Adrenal gland (tissue), 12 donors: Measurements from ENCODE around the gene FOXJ3. TPM values are rescaled to one million over a fixed set of nuclear protein-coding genes. Genes with fewer than 3 reads are reported as not detected.

ENCODE experiments used
- DNase-seq, 7 donors: peaks; one replicate each; pipeline ENCODE4 v3.0.0-alpha.2; 2019 to 2020
- H3K27ac ChIP-seq, 5 donors: fragments of 200-600 bp; sonication (generic) in 4 of 5; 1 replicate in 3 of 5; 2 replicates in 2 of 5; pipeline versions ENCODE4 v1.5.1 to v1.8.0; 2016 to 2020; ENCODE audit warnings: mild to moderate bottlenecking in 1 of 5
- H3K27me3 ChIP-seq: fragments of 200-600 bp; 2 replicates; pipeline ENCODE4 v1.8.0; 2021
- H3K36me3 ChIP-seq, 2 donors: fragments of 200-600 bp; replicated peaks in 1 of 2; 1 replicate in 1 of 2; 2 replicates in 1 of 2; pipeline versions ENCODE4 v1.5.1 to v1.8.0; 2018 to 2022
- H3K4me1 ChIP-seq, 2 donors: fragments of 200-600 bp; replicated peaks in 1 of 2; 1 replicate in 1 of 2; 2 replicates in 1 of 2; pipeline versions ENCODE4 v1.5.1 to v1.8.0; 2018 to 2021
- H3K4me3 ChIP-seq, 4 donors: fragments of 200-600 bp; sonication (generic) in 3 of 4; one replicate each; pipeline ENCODE4 v1.5.1; 2016 to 2018
- H3K9me3 ChIP-seq, 3 donors: fragments of 200-600 bp; sonication (generic) in 1 of 3; replicated peaks in 1 of 3; 1 replicate in 2 of 3; 2 replicates in 1 of 3; pipeline versions ENCODE4 v1.5.1 to v1.8.0; 2016 to 2021
- POLR2A ChIP-seq, 2 donors: fragments of 450-650 bp; IDR thresholded peaks; one replicate each; pipeline ENCODE4 v1.6.1; 2017; ENCODE audit warnings: antibody characterized with exemption in 2 of 2, mild to moderate bottlenecking in 2 of 2, moderate library complexity in 1 of 2
- whole genome bisulfite sequencing, 4 donors: extraction: QIAGEN DNeasy Blood & Tissue Kit in 2 of 4; methylation state at CpG; one replicate each; pipeline versions ENCODE4 v1.1.5 to v1.1.7; 2013 to 2017; 5-methylcytosine and 5-hydroxymethylcytosine counted together
- intact Hi-C, 2 donors: fragments of 100-400 bp; cut with DNase I; formaldehyde crosslinking; loops; one replicate each; pipeline versions ENCODE4 v1.14.1 to v1.15.0; 2022 to 2023
- polyA plus RNA-seq, 3 donors: library from polyadenylated mRNA; stranded (reverse); fragments of 200-250 nt in 2 of 3; fragments of 350-450 nt in 1 of 3; fragmentation: Illumina TruSeq in 1 of 3; extraction: RNeasy Lipid Tissue Mini Kit (QIAGEN cat#74804) in 1 of 3; gene quantifications; one replicate each; pipeline ENCODE4 v1.2.3, GENCODE V29; 2013 to 2014
- total RNA-seq, 9 donors: library from RNA; depleted of rRNA in 4 of 9; stranded (reverse); fragments of >200 nt in 4 of 9; fragments of 120-200 nt in 1 of 9; fragmentation: NEBNext Ultra II Directional in 1 of 9; extraction: Animal tissue kit (Norgen Biotek cat#: 25700) in 1 of 9; gene quantifications; one replicate each; pipeline versions ENCODE4 v1.1.0 to v1.2.4, GENCODE V29; 2013 to 2023
- TF ChIP-seq, protein P1 (sequence below), 6 experiments: fragments of 450-650 bp in 4 of 6; fragments of 200-600 bp in 2 of 6; sonication (generic) in 1 of 6; IDR thresholded peaks; 1 replicate in 5 of 6; 2 replicates in 1 of 6; pipeline versions ENCODE4 v1.5.1 to v1.8.0; 2016 to 2021; ENCODE audit warnings: antibody characterized with exemption in 6 of 6, mild to moderate bottlenecking in 2 of 6, moderate library complexity in 1 of 6
- donor health status: healthy with polysubstance abuse.
- donor health status: Bipolar disorder and iron deficiency.
- donor health status: DM: yes; HTN: yes; CAD: no.
- donor health status: DM: no; HTN: no; CAD: no.
- donor health status: DM: no; HTN: no; CAD: no.
- donor health status: DM: yes; HTN: yes; CAD: no.

The FOXJ3 gene
- total and polyA plus RNA-seq, 12 donors: 8.4 to 58.5 (median 33.4) TPM

GRCh38 chr1:42173155-42173933 lies 161.7 kb downstream of the FOXJ3 start:
- no peaks in the 10 kb centered on the region for H3K36me3 ChIP-seq
- H3K4me3 ChIP-seq: no peak overlapping the region
- intact Hi-C loops: loop anchor here (10.0 kb wide), 2 partner anchors 161 to 291 kb away; partner anchors contain the start of genes CCDC30 (in 1 of the 2) and FOXJ3 (in 1 of the 2)
- H3K27me3 ChIP-seq: no peaks in the 10 kb centered on the region
- no peak for TF ChIP-seq POLR2A (IDR thresholded peaks at IDR 0.05)
- TF ChIP-seq, protein P1, sequence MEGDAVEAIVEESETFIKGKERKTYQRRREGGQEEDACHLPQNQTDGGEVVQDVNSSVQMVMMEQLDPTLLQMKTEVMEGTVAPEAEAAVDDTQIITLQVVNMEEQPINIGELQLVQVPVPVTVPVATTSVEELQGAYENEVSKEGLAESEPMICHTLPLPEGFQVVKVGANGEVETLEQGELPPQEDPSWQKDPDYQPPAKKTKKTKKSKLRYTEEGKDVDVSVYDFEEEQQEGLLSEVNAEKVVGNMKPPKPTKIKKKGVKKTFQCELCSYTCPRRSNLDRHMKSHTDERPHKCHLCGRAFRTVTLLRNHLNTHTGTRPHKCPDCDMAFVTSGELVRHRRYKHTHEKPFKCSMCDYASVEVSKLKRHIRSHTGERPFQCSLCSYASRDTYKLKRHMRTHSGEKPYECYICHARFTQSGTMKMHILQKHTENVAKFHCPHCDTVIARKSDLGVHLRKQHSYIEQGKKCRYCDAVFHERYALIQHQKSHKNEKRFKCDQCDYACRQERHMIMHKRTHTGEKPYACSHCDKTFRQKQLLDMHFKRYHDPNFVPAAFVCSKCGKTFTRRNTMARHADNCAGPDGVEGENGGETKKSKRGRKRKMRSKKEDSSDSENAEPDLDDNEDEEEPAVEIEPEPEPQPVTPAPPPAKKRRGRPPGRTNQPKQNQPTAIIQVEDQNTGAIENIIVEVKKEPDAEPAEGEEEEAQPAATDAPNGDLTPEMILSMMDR (IDR thresholded peaks at IDR 0.05): peak; percentile 83 to 96 (median 92)
- WGBS, 4 donors: 43 to 54% (median 45%) methylated on average over 8 to 9 of the region's 9 CpGs
- peaks cover 21 to 41% of the 10 kb centered on the region in 2 donors for H3K4me1 ChIP-seq
- peak; percentile 53 to 82 (median 66) for DNase-seq
- peak overlapping the region; percentile 3 to 79 (median 67) for H3K27ac ChIP-seq
- H3K9me3 ChIP-seq: no peaks in the 10 kb centered on the region

DNA sequence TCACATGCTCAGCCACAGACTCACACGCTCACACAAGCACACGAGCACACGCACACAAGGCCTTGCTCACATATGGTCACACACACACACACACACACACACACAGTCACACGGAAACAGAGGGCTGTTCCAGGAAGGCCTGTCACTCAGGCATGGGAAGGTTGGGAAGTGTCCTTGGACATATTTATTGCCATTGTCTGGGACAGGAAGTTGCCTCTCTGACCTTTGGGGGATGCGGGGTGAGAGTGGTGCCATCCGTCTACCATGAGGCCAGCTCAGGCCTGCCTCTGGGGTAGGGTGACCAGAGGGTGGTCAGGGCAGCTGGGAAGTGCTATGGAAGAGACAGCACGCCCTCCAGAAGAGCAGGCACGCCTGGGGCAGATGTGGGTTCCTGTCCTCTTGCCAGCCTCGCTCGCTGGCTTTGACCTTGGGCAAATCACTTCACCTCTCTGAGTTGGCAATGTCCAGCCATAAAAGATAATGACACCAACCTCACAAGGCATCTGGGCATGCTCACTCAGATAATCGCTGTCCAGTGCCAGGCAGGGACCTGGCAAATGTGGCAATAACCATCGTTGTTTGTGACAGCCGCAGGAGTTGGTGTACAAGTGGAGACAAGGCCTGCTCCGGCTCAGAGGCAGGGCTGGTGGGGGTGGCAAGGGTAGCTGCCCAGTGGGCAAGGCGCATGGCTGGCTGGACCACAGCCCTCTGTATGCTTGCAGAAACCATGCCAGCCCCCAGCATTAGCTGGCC lies 162.5 kb downstream of the FOXJ3 start:
- no peak overlapping the region for H3K4me3 ChIP-seq
- peak; percentile 77 to 91 (median 89) for DNase-seq
- 19 to 34% (median 28%) methylated on average over 10 to 15 of the region's 15 CpGs for WGBS, 4 donors
- intact Hi-C loops: loop anchor here (10.0 kb wide), 2 partner anchors 162 to 292 kb away; partner anchors contain the start of genes CCDC30 (in 1 of the 2) and FOXJ3 (in 1 of the 2)
- H3K36me3 ChIP-seq: no peaks in the 10 kb centered on the region
- no peaks in the 10 kb centered on the region for H3K9me3 ChIP-seq
- TF ChIP-seq POLR2A (IDR thresholded peaks at IDR 0.05): peak; percentile 13 to 16
- TF ChIP-seq, protein P1 (IDR thresholded peaks at IDR 0.05): no peak
- H3K27ac ChIP-seq: peak overlapping the region; percentile 3 to 79 (median 67)
- H3K27me3 ChIP-seq: no peaks in the 10 kb centered on the region
- peaks cover 21 to 33% of the 10 kb centered on the region in 2 donors for H3K4me1 ChIP-seq

DNA sequence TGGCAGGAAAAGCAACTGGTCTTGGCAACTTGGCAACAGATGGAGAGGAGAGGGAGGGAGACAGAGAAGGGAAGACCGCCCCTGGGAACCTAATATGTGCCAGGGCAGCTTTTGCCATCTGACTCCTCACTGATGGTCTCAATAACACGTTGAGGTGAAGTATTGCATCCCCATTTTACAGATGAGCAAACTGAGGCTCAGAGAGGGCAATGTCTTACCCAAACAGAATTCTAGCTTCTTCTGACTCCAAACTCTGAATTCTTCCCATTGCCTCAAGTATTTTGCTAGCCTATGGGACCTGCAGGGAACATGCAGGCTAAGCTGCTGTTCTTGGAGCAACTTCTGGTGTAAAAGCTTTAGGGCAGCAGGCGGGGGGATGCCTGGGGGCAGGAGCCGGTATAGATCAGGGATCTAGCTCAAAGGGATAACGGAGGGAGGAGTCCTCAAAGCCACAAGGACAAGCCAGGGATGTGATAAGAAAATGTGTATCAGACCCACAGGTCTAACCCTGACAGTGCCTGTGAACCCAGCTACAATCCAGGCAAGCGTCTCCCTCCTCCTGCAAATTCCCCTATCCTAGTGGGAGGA lies 163.3 kb downstream of the FOXJ3 start:
- 38 to 60% (median 46%) methylated on average over 6 of the region's 6 CpGs for whole genome bisulfite sequencing, 4 donors
- no peak for DNase-seq
- peak overlapping the region in 4 of 5 donors; percentile 24 to 79 (median 72) for H3K27ac ChIP-seq
- no peaks in the 10 kb centered on the region for H3K36me3 ChIP-seq
- intact Hi-C loops: loop anchor here (10.0 kb wide), 2 partner anchors 163 to 293 kb away; partner anchors contain the start of genes CCDC30 (in 1 of the 2) and FOXJ3 (in 1 of the 2)
- no peaks in the 10 kb centered on the region for H3K9me3 ChIP-seq
- no peaks in the 10 kb centered on the region for H3K27me3 ChIP-seq
- H3K4me3 ChIP-seq: no peak overlapping the region
- TF ChIP-seq, protein P1 (IDR thresholded peaks at IDR 0.05): no peak
- TF ChIP-seq POLR2A (IDR thresholded peaks at IDR 0.05): no peak
- peaks cover 21 to 29% of the 10 kb centered on the region in 2 donors for H3K4me1 ChIP-seq
